Erythroblast (primary cell): ENCODE data around the gene DSCAML1.

Experiments
- GATA1 ChIP-seq: IDR thresholded peaks from 2 replicates; pipeline ENCODE4 v1.6.1; 2011; ENCODE audit warnings: low read depth, mild to moderate bottlenecking, control low read depth, low read length, moderate library complexity
- POLR2A ChIP-seq: IDR thresholded peaks from 2 replicates; pipeline ENCODE4 v1.6.1; 2011; ENCODE audit warnings: mild to moderate bottlenecking, low read length

DNA sequence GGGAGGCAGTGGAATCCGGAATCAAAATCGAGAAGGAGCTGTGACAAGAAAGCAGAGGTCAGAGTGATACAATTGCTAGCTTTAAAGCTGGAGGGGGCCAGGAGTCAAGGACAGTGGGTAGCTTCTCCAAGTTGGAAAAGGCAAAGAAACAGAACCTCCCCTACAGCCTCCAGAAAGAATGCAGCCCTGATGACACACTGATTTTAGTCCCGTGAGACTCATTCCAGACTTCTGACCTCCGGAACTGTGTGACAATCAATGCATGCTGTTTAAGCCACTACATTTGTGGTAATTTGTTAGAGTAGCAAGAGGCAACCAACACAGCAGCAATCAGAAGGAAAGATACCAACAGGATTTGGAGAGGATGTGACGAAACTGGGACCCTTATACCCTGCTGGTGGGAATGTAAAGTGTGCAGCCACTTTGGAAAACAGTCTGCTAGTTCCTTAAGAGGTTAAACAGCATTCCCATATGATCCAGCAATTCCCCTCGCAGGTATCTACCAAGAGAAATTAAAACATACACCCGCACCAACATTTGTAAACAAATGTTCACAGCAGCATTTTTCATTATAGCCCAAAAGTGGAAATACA lies 66.7 kb downstream of the DSCAML1 start:
- TF ChIP-seq POLR2A (no peak), GATA1 (no peak)
